Activated CD4-positive, alpha-beta T cell treated with anti-CD3 and anti-CD28 coated beads, Interleukin-2, amount 10 ng/mL, durations not matched to agents 7 days and 5 days (primary cell): ENCODE data around the gene PHKG2. TPM values are rescaled to one million over a fixed set of nuclear protein-coding genes. Genes with fewer than 3 reads are reported as not detected.

ENCODE experiments used
- CTCF ChIA-PET: fragments of 350-600 bp; sonication (Branson Sonifier 250); formaldehyde crosslinking; loops from one replicate; lab custom pipeline; 2021; ENCODE audit warnings: antibody characterized with exemption; lab: Charles Lee
- POLR2A ChIA-PET: fragments of 350-600 bp; sonication (Branson Sonifier 250); formaldehyde crosslinking; loops from one replicate; lab custom pipeline; 2021; ENCODE audit warnings: antibody characterized with exemption; lab: Charles Lee
- DNase-seq: peaks from one replicate; pipeline ENCODE4 v3.0.0-alpha.2; 2020
- H3K27ac Mint-ChIP-seq: one replicate; pipeline ENCODE4 v1.8.0; 2021; ENCODE audit warnings: mild to moderate bottlenecking, moderate library complexity, mixed read lengths
- H3K27me3 Mint-ChIP-seq: one replicate; pipeline ENCODE4 v1.8.0; 2021; ENCODE audit warnings: mixed read lengths
- H3K36me3 Mint-ChIP-seq: one replicate; pipeline ENCODE4 v1.8.0; 2021; ENCODE audit warnings: low read depth, mixed read lengths
- H3K4me1 Mint-ChIP-seq: one replicate; pipeline ENCODE4 v1.8.0; 2021; ENCODE audit warnings: mixed read lengths
- H3K4me3 Mint-ChIP-seq: one replicate; pipeline ENCODE4 v1.8.0; 2021; ENCODE audit warnings: mild to moderate bottlenecking, moderate library complexity, mixed read lengths
- H3K9me3 Mint-ChIP-seq: one replicate; pipeline ENCODE4 v1.8.0; 2021; ENCODE audit warnings: mixed read lengths
- total RNA-seq, 2 experiments: library from RNA; stranded (reverse); gene quantifications; one replicate each; pipeline ENCODE4 v1.2.3, GENCODE V29; 2021

The PHKG2 gene
- total RNA-seq, 2 experiments from 2014 or later = 41.1 to 43.4 TPM

DNA sequence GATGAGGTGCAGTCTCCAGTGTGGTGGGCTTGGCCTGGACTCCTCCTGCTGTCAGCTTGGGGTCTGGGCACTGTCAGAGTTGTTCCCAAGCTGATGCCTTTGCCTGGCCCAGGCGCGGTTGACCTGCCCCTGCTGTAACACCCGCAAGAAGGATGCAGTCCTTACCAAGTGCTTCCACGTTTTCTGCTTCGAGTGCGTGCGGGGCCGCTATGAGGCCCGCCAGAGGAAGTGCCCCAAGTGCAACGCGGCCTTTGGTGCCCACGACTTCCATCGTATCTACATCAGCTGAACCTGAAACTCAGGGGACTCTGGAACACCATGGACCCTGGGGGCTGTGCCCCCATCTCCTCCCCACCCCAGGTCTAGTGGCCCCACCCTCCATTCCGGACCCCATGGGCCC is 25.6 kb downstream of the PHKG2 start:
- ChIA-PET CTCF (interaction anchor here (0.6 to 1.3 kb wide), 4 partner anchors 30 to 94 kb away, joined by 3 to 4 read pairs (median 3); no protein-coding TSS in a partner anchor), POLR2A (no interaction called here)

DNA sequence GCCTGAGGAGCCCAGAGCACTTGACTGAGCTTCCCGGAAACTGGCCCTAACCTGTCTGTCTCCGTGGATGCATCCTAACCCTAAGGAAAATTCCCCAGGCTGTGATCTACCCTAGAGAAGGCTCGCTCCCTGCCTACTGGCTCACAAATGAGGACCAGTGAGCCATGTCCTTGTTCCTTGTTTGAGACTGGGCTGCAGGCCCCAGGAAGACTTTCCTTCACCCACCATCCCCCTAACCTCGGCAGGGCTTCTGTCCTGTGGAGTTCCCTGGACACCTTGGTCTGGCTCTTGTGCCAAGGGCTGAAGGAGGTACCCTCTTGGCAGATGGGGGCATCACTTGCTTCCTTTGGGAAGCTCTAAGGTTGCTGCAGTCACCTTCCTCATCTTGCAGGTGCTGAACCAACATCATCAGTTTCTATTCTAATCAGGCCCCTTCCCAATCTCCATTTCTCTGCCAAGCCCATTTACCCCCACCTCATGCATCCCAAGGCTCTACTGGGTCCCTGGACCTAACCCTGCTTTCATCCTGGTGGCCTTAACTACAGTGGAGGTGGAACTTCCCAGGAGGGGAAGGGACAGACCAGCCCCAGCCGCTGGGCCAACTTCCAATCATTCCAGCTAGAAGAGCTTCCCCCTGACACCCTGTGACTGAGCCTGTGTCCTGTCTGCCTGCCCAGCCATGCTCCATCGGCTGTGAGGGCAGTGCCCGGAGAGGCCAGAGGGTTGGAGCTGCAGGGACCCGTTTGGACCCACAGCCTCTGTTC is 26.3 kb downstream of the PHKG2 start:
- Mint-ChIP-seq H3K4me1 (peaks cover 35% of the 10 kb centered on the region), H3K27ac (peak overlapping the region; percentile 91), H3K27me3 (no peaks in the 10 kb centered on the region), H3K36me3 (peaks cover 32% of the 10 kb centered on the region), H3K9me3 (no peaks in the 10 kb centered on the region), H3K4me3 (peak overlapping the region; percentile 90)
- ChIA-PET POLR2A (no interaction called here), CTCF (interaction anchor here (0.6 to 1.3 kb wide), 4 partner anchors 30 to 94 kb away, joined by 3 to 4 read pairs (median 3); no protein-coding TSS in a partner anchor)
- no peak for DNase-seq

More for the DNA sequence above, 25.6 kb downstream of the PHKG2 start:
- H3K27me3 Mint-ChIP-seq = no peaks in the 10 kb centered on the region
- peak overlapping the region; percentile 14 for H3K27ac Mint-ChIP-seq
- H3K4me3 Mint-ChIP-seq = no peak overlapping the region
- peaks cover 35% of the 10 kb centered on the region for H3K4me1 Mint-ChIP-seq
- DNase-seq = no peak
- H3K36me3 Mint-ChIP-seq = peaks cover 39% of the 10 kb centered on the region
- H3K9me3 Mint-ChIP-seq = no peaks in the 10 kb centered on the region

DNA sequence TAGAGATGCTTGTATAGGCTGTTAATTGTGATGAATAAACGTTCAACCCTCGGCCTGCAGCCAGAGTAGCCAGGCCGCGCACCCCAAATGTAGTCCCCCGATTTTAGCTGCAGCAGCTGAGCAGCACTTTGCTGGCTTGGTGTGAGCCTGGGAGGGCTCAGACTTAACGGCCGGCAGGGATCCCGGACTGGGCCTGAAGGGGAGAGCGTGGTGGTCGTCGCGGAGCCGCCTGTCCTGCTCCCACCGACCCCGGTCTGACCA is 26.8 kb downstream of the PHKG2 start:
- CTCF ChIA-PET = interaction anchor here (1.0 to 1.3 kb wide), 3 partner anchors 39 to 93 kb away, joined by 3 to 4 read pairs (median 3); no protein-coding TSS in a partner anchor
- Mint-ChIP-seq H3K27me3 (no peaks in the 10 kb centered on the region), H3K4me3 (peak overlapping the region; percentile 90), H3K36me3 (peaks cover 29% of the 10 kb centered on the region), H3K27ac (peak overlapping the region; percentile 91), H3K9me3 (no peaks in the 10 kb centered on the region), H3K4me1 (peaks cover 35% of the 10 kb centered on the region)
- DNase-seq = no peak
- POLR2A ChIA-PET = no interaction called here

DNA sequence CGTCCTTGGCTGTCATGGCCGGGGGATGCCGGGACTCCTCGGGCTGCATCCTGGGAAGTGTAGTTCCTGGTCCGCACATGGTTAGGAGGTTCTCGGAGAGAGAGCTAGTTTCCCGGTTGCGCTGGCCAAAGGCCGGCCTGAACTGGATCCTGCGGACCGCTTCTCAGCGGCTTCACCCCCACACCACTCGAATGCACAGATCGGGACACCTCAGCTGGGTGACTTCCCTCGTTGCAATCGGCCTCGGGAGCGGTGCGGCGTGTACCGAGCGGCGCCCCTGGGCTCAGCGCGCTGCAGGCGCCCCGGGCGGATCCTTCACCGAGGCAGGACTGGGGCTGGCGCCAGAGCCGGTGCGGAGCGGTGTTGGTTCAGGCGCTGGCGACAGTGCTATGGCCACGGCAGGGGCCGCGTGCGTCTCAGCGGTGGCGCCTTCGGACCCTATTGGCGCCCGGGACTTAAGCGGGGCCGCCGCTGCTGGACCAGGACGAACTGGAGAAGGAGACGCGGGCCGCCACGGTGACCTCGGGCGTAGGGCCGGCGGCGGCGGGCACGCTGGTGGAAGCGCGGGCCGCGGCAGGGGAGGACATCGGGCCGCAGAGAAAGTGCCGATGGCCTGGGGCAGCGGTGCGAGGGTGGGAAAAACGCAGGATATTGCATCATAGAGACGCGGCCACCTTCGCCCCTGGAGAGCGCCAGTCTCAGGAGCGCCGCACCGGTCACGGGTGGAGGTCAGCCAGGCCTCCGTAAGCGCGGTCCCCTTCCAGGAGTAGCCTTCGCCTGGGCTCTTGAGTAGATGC is 27.4 kb downstream of the PHKG2 start:
- H3K36me3 Mint-ChIP-seq = peaks cover 25% of the 10 kb centered on the region
- peak overlapping the region; percentile 91 for H3K27ac Mint-ChIP-seq
- no peaks in the 10 kb centered on the region for H3K27me3 Mint-ChIP-seq
- peaks cover 35% of the 10 kb centered on the region for H3K4me1 Mint-ChIP-seq
- peak; percentile 69 for DNase-seq
- H3K4me3 Mint-ChIP-seq = peak overlapping the region; percentile 90
- POLR2A ChIA-PET = no interaction called here
- H3K9me3 Mint-ChIP-seq = no peaks in the 10 kb centered on the region
- CTCF ChIA-PET = no interaction called here

GRCh38 chr16:30777591-30778297 is 29.5 kb downstream of the PHKG2 start:
- H3K4me3 Mint-ChIP-seq = no peak overlapping the region
- H3K27me3 Mint-ChIP-seq = no peaks in the 10 kb centered on the region
- POLR2A ChIA-PET = interaction anchor here (1.2 kb wide), 1 partner anchor 30 kb away, joined by 3 read pairs; the partner anchor contains the start of gene PHKG2
- no peaks in the 10 kb centered on the region for H3K9me3 Mint-ChIP-seq
- H3K36me3 Mint-ChIP-seq = peaks cover 14% of the 10 kb centered on the region
- no peak for DNase-seq
- peaks cover 25% of the 10 kb centered on the region for H3K4me1 Mint-ChIP-seq
- CTCF ChIA-PET = interaction anchor here (1.0 to 3.2 kb wide), 4 partner anchors 8 to 36 kb away, joined by 3 to 15 read pairs (median 4); no protein-coding TSS in a partner anchor
- H3K27ac Mint-ChIP-seq = peak overlapping the region; percentile 22

DNA sequence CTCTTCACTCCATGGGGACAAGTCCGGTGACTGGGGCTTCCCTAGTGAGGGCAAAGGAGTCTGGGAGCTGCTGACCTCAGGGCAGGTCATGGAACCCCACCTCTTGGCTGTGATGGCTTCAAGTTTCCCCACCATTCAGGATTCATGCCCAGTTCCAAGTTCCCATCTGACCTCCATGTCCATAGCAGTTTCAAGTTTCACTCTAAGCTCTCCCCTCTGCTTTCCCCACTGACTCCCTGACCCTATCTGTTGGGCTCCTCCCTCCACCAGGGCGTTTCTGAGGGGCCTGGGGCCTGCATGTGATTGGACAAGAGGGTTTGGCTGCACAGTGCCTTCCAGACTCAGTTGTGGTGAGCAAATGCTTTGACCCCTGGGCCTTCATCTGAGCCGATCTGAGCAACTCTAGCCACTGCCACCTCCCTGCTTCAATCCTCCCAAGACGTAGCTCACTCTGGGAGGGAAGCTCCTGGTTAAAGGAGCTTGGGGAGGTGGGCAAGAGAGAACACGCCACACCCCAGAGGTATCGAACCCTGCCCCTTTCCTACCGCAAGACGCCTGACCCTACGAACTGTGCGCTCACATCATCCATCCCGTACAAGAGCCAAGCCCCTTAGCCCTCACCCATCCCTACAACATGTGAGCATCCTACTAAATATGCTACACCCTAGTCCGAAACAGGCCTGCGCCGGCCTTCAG is 30.5 kb downstream of the PHKG2 start:
- ChIA-PET POLR2A (interaction anchor here (1.2 kb wide), 1 partner anchor 31 kb away, joined by 3 read pairs; the partner anchor contains the start of gene PHKG2), CTCF (interaction anchor here (0.7 to 3.2 kb wide), 3 partner anchors 9 to 66 kb away, joined by 3 to 15 read pairs (median 3); no protein-coding TSS in a partner anchor)
- Mint-ChIP-seq H3K4me1 (peaks cover 19% of the 10 kb centered on the region), H3K9me3 (no peaks in the 10 kb centered on the region), H3K27ac (no peak overlapping the region), H3K27me3 (no peaks in the 10 kb centered on the region), H3K4me3 (no peak overlapping the region), H3K36me3 (peaks cover 9% of the 10 kb centered on the region)
- DNase-seq = no peak

DNA sequence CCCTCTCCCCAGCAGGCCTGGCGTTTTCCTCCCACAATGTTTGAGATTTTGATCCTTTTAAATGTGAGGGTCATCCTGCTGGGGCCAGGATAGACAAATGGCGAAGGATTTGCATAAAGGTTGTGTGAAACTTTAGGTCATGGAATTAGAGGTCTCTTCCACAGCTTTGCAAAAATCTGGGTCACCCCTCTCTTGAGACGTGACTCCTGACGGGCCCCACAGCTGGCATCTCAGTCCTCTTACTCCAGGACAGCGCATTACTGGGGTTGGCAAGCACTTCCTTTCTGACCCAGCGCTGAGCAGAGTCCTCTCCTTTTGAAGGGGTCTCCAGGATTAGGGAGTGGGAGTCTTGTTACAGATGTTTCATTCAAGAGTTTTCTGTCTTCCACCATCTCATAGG is 31.4 kb downstream of the PHKG2 start:
- POLR2A ChIA-PET = no interaction called here
- Mint-ChIP-seq H3K9me3 (no peaks in the 10 kb centered on the region), H3K4me1 (peaks cover 18% of the 10 kb centered on the region), H3K36me3 (peaks cover 3% of the 10 kb centered on the region), H3K27ac (no peak overlapping the region), H3K27me3 (no peaks in the 10 kb centered on the region), H3K4me3 (no peak overlapping the region)
- no peak for DNase-seq
- CTCF ChIA-PET = interaction anchor here (1.4 to 3.2 kb wide), 2 partner anchors 14 to 34 kb away, joined by 3 to 15 read pairs; no protein-coding TSS in a partner anchor

GRCh38 chr16:30780021-30780420 is 31.8 kb downstream of the PHKG2 start:
- H3K27ac Mint-ChIP-seq = no peak overlapping the region
- no peak overlapping the region for H3K4me3 Mint-ChIP-seq
- no peaks in the 10 kb centered on the region for H3K36me3 Mint-ChIP-seq
- peaks cover 3% of the 10 kb centered on the region for H3K27me3 Mint-ChIP-seq
- no peaks in the 10 kb centered on the region for H3K9me3 Mint-ChIP-seq
- ChIA-PET POLR2A (interaction anchor here (0.7 kb wide), 1 partner anchor 17 kb away, joined by 5 read pairs; no protein-coding TSS in a partner anchor), CTCF (interaction anchor here (0.8 to 1.4 kb wide), 2 partner anchors 11 to 14 kb away, joined by 3 read pairs; no protein-coding TSS in a partner anchor)
- DNase-seq = no peak
- peaks cover 14% of the 10 kb centered on the region for H3K4me1 Mint-ChIP-seq

DNA sequence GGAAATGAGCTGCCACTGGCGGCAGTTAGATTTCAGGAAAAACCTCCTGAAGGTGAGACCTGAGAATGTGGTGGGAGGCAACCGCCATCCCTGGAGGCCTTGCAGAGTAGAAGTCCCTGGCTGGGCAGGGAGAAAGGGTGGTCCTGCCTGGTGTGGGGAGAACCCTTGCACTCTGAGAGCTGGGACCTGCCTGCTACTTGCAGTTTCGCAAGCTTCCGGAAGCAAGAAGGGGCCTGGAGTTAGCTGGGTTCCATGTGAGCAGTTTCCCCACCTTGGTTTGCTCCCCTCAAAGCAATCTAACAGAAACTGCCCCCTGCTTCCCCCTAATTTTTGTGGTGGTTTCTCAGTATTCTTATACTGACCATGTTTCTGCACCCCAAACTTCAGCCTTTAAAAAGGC is 32.3 kb downstream of the PHKG2 start:
- no peak for DNase-seq
- POLR2A ChIA-PET = interaction anchor here (0.7 kb wide), 1 partner anchor 17 kb away, joined by 5 read pairs; no protein-coding TSS in a partner anchor
- Mint-ChIP-seq H3K27me3 (peaks cover 8% of the 10 kb centered on the region), H3K4me3 (no peak overlapping the region), H3K4me1 (peaks cover 13% of the 10 kb centered on the region), H3K27ac (no peak overlapping the region), H3K36me3 (no peaks in the 10 kb centered on the region), H3K9me3 (no peaks in the 10 kb centered on the region)
- CTCF ChIA-PET = interaction anchor here (0.8 to 1.4 kb wide), 2 partner anchors 12 to 13 kb away, joined by 3 read pairs; no protein-coding TSS in a partner anchor

DNA sequence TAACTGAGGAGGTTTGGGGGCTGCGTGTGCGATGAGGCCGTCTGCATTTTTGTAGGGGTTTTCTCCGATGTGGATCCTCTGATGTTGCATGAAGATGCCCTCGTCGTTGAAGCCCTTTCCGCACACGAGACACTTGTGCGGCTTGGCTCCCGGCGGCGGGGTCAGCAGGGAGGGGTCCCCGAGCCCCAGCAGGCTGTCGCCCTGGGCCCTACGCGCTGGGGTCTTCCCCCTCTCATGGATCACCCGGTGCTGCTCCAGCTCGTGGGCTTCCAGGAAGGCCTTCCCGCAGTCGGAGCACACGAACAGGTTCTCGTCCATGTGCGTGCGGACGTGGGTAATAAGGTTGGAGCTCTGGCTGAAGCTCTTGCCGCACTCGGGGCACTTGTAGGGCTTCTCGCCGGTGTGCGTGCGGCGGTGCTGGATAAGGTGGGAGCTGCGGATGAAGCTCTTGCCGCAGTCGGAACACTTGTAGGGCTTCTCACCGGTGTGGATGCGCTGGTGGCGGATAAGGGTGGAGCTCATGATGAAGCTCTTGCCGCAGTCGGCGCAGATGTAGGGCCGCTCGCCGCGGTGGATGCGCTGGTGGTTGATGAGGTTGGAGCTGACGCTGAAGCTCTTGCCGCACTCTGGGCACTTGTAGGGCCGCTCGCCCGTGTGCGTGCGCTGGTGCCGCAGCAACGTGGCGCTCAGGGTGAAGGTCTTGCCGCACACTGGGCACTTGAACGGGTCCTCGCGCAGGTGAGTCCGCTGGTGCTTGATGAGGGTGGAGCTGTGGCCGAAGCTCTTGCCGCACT is 34.5 kb downstream of the PHKG2 start:
- CTCF ChIA-PET = interaction anchor here (0.6 to 2.8 kb wide), 3 partner anchors 31 to 280 kb away, joined by 3 to 9 read pairs (median 7); no protein-coding TSS in a partner anchor
- Mint-ChIP-seq H3K4me3 (no peak overlapping the region), H3K4me1 (peaks cover 11% of the 10 kb centered on the region), H3K27ac (no peak overlapping the region), H3K27me3 (peaks cover 21% of the 10 kb centered on the region), H3K36me3 (no peaks in the 10 kb centered on the region), H3K9me3 (no peaks in the 10 kb centered on the region)
- no peak for DNase-seq
- POLR2A ChIA-PET = no interaction called here
